WTC11 (cell line): ENCODE results near the gene SLC38A11. TPM values are rescaled to one million over a fixed set of nuclear protein-coding genes. Genes with fewer than 3 reads are reported as not detected.
A peak's percentile ranks its signal among the peaks of the same experiment; 100 is the strongest.

ENCODE experiments used
- ATAC-seq: fragments of 200-7000 bp; cut with Tn5 transposase; 2 replicates; pipeline ENCODE4 v1.10.0; 2021; ENCODE audit warnings: mild to moderate bottlenecking, moderate library complexity
- CTCF ChIA-PET: fragments of 300-600 bp; sonication (Branson Sonifier 250); formaldehyde crosslinking; loops from one replicate; lab custom pipeline; 2021; ENCODE audit warnings: antibody characterized with exemption; lab: Charles Lee
- POLR2A ChIA-PET: fragments of 350-600 bp; sonication (Branson Sonifier 250); formaldehyde crosslinking; loops from one replicate; lab custom pipeline; 2021; ENCODE audit warnings: antibody characterized with exemption; lab: Charles Lee
- DNase-seq: peaks from one replicate; pipeline ENCODE4 v3.0.0; 2021; ENCODE audit warnings: low spot score
- H3K27ac Mint-ChIP-seq: 2 replicates; pipeline ENCODE4 v1.8.0; 2021; ENCODE audit warnings: mixed read lengths
- H3K27me3 Mint-ChIP-seq: 2 replicates; pipeline ENCODE4 v1.8.0; 2021; ENCODE audit warnings: low read depth, mild to moderate bottlenecking, moderate library complexity, mixed read lengths
- H3K36me3 Mint-ChIP-seq: 2 replicates; pipeline ENCODE4 v1.8.0; 2021; ENCODE audit warnings: mixed read lengths
- H3K4me1 Mint-ChIP-seq: 2 replicates; pipeline ENCODE4 v1.8.0; 2022; ENCODE audit warnings: mixed read lengths
- H3K4me3 Mint-ChIP-seq: 2 replicates; pipeline ENCODE4 v1.8.0; 2021; ENCODE audit warnings: mild to moderate bottlenecking, moderate library complexity, mixed read lengths
- H3K9me3 Mint-ChIP-seq: 2 replicates; pipeline ENCODE4 v1.8.0; 2021; ENCODE audit warnings: mixed read lengths
- EMX1 ChIP-seq: fragments of 250-450 bp; sonication (Bioruptor Pico); IDR thresholded peaks from 2 replicates; pipeline ENCODE4 v1.8.0; 2021; ENCODE audit warnings: mild to moderate bottlenecking
- GABPB1 ChIP-seq: sonication (generic); formaldehyde crosslinking; IDR thresholded peaks from 2 replicates; pipeline ENCODE4 v1.8.1; 2023; ENCODE audit warnings: mild to moderate bottlenecking, missing genetic modification reagents
- HMGA2 ChIP-seq: fragments of 250-450 bp; sonication (Bioruptor Pico); IDR thresholded peaks from 2 replicates; pipeline ENCODE4 v1.4.0; 2021; ENCODE audit warnings: mild to moderate bottlenecking, moderate library complexity
- MXD4 ChIP-seq: fragments of 250-450 bp; sonication (Bioruptor Pico); IDR thresholded peaks from 2 replicates; pipeline ENCODE4 v1.8.0; 2021; ENCODE audit warnings: mild to moderate bottlenecking, moderate library complexity, borderline replicate concordance
- MYBL2 ChIP-seq: sonication (generic); formaldehyde crosslinking; IDR thresholded peaks from 2 replicates; pipeline ENCODE4 v1.8.1; 2023; ENCODE audit warnings: mild to moderate bottlenecking, moderate library complexity, missing genetic modification reagents
- NR3C1 ChIP-seq: sonication (generic); formaldehyde crosslinking; conservative IDR thresholded peaks from 2 replicates; pipeline ENCODE4 v1.8.1; 2023; ENCODE audit warnings: low read depth, mild to moderate bottlenecking, missing genetic modification reagents
- SMAD3 ChIP-seq: sonication (generic); formaldehyde crosslinking; IDR thresholded peaks from 2 replicates; pipeline ENCODE4 v1.8.0; 2022; ENCODE audit warnings: missing genetic modification reagents, mild to moderate bottlenecking, borderline replicate concordance
- TEAD4 ChIP-seq: sonication (generic); formaldehyde crosslinking; IDR thresholded peaks from 2 replicates; pipeline ENCODE4 v1.8.0; 2022; ENCODE audit warnings: mild to moderate bottlenecking, missing genetic modification reagents
- ZBTB21 ChIP-seq: sonication (generic); formaldehyde crosslinking; IDR thresholded peaks from 2 replicates; pipeline ENCODE4 v1.8.1; 2023; ENCODE audit warnings: mild to moderate bottlenecking, missing genetic modification reagents, borderline replicate concordance
- ZNF121 ChIP-seq: sonication (generic); formaldehyde crosslinking; IDR thresholded peaks from 2 replicates; pipeline ENCODE4 v1.8.0; 2023; ENCODE audit warnings: missing genetic modification reagents
- ZNF138 ChIP-seq: sonication (generic); formaldehyde crosslinking; conservative IDR thresholded peaks from 2 replicates; pipeline ENCODE4 v1.8.1; 2022; ENCODE audit warnings: mild to moderate bottlenecking, moderate library complexity, missing genetic modification reagents
- ZNF263 ChIP-seq: sonication (generic); formaldehyde crosslinking; IDR thresholded peaks from 2 replicates; pipeline ENCODE4 v1.8.1; 2022; ENCODE audit warnings: low read depth, mild to moderate bottlenecking, moderate library complexity, missing genetic modification reagents
- ZNF317 ChIP-seq: sonication (generic); formaldehyde crosslinking; IDR thresholded peaks from 2 replicates; pipeline ENCODE4 v1.8.1; 2023; ENCODE audit warnings: low read depth, mild to moderate bottlenecking, moderate library complexity, missing genetic modification reagents, borderline replicate concordance
- total RNA-seq: library from RNA; stranded (reverse); gene quantifications from 3 replicates; pipeline ENCODE4 v1.2.3, GENCODE V29; 2021
- TF ChIP-seq, protein P1 (sequence below): sonication (generic); formaldehyde crosslinking; conservative IDR thresholded peaks from 2 replicates; pipeline ENCODE4 v1.8.1; 2022; ENCODE audit warnings: mild to moderate bottlenecking, missing genetic modification reagents
- TF ChIP-seq, protein P2 (sequence below): fragments of 250-450 bp; sonication (Bioruptor Pico); IDR thresholded peaks from 2 replicates; pipeline ENCODE4 v2.1.2; 2022; ENCODE audit warnings: mild to moderate bottlenecking, moderate library complexity
- TF ChIP-seq, protein P3 (sequence below): sonication (generic); formaldehyde crosslinking; IDR thresholded peaks from 2 replicates; pipeline ENCODE4 v1.8.1; 2022; ENCODE audit warnings: missing genetic modification reagents, borderline replicate concordance

Gene SLC38A11
- total RNA-seq, 1 experiment from 2014 or later: not detected

DNA sequence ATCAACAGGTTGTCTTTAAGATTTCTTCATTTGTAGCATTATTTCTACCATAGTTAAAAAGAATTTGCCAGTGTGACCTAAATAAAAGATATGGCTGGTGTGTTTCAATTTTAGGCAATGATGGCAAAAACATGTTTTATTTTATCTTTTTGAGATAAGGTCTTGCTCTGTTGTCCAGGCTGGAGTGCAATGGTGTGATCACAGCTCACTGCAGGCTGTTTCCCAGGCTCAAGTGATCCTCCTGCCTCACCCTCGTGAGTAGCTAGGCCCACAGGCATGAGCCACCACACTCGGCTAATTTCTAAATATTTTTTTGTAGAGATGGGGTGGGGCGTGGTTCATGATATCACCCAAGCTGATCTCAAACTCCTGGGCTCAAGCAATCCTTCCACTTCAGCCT, 66.7 kb downstream of the SLC38A11 start:
- CTCF ChIA-PET: no interaction called here
- TF ChIP-seq ZNF121: no peak
- TF ChIP-seq ZNF263: no peak

DNA sequence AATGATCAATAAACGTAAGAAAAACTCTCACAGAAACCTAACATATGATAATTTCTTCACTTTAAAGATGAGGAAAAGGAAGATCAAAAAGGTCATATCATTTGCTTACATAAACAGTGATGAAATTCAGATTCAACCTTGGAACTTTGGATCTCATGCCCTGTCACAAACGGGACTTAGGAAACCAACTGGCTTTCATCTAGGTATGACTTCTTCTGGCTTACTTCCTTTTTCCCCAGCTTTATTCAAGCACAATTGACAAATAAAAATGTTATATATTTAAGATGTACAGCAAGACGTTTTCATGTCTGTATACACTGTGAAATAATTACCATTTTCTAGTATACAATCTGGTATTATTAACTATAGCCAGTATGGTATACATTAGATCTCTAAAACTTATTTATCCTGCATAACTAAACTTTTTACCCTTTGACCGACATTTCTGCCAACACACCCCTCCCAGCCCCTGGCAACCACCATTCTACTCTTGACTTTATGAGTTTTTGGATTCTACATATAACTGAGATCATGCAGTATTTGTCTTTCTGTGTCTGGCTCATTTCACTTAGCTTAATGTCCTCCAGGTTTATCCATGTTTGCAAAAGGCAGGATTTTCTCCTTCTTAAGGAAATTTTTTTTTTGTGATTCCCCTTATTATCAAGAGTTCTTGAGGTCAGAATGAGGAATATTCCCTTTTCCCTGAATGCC, 67.7 kb downstream of the SLC38A11 start:
- no peaks in the 10 kb centered on the region for H3K9me3 Mint-ChIP-seq
- H3K36me3 Mint-ChIP-seq: no peaks in the 10 kb centered on the region
- POLR2A ChIA-PET: no interaction called here
- ATAC-seq: no peak
- no peak overlapping the region for H3K27ac Mint-ChIP-seq
- H3K27me3 Mint-ChIP-seq: no peaks in the 10 kb centered on the region
- no peak for DNase-seq
- no peaks in the 10 kb centered on the region for H3K4me1 Mint-ChIP-seq
- CTCF ChIA-PET: no interaction called here
- TF ChIP-seq MXD4 (CRISPR knock-in tag) (no peak), GABPB1 (CRISPR knock-in tag) (peak; percentile 91)
- H3K4me3 Mint-ChIP-seq: no peak overlapping the region

More for the DNA sequence above, 66.7 kb downstream of the SLC38A11 start:
- DNase-seq (no peak), ATAC-seq (no peak)
- Mint-ChIP-seq H3K36me3 (no peaks in the 10 kb centered on the region), H3K4me3 (no peak overlapping the region), H3K27ac (no peak overlapping the region), H3K27me3 (no peaks in the 10 kb centered on the region), H3K4me1 (no peaks in the 10 kb centered on the region), H3K9me3 (no peaks in the 10 kb centered on the region)
- POLR2A ChIA-PET: no interaction called here

DNA sequence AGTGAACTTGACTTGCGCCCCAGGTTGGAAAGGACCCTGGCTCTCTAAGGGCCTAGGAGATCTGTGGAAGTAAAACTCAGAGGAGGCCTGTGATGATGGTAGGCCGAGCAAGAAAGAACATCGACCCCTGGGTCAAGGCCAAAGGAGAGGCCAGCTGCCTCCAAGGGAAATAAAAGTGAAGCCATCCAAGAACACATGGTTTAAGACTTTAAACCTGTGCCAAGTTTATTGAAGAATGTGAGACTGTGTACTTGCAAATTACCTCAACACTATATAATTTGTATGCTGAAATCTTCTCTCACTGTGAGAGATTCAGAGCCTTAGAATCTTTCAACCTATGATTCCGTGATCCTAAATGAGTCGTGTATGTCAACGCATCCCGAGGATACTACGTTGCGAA, 73.0 kb downstream of the SLC38A11 start:
- Mint-ChIP-seq H3K36me3 (no peaks in the 10 kb centered on the region), H3K4me1 (peaks cover 7% of the 10 kb centered on the region), H3K27ac (no peak overlapping the region), H3K9me3 (no peaks in the 10 kb centered on the region), H3K27me3 (no peaks in the 10 kb centered on the region), H3K4me3 (no peak overlapping the region)
- ATAC-seq (no peak), DNase-seq (no peak)
- ChIA-PET CTCF (interaction anchor here (0.5 kb wide), 1 partner anchor 10 kb away, joined by 3 read pairs; no protein-coding TSS in a partner anchor), POLR2A (no interaction called here)
- no peak for TF ChIP-seq HMGA2 (CRISPR knock-in tag)

DNA sequence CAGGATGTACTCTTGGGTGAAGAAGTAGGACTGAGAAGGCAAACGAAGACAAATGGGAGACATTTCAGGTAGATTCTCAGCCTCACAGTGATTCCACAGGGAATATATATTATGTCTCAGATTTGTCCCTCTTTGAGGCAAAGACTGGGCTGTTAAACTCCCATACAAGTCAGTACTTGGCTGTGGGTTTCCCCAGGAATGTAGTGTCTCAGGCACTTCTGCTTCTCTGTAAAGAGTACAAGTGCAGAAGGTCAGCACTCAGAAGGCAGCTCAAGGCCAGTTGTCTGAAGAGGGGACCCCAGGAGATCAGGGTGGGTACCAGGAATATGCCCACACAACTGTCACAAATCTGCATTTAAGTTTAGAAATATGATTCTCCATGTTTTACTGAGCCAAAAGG, 73.8 kb downstream of the SLC38A11 start:
- H3K4me3 Mint-ChIP-seq: no peak overlapping the region
- POLR2A ChIA-PET: no interaction called here
- no peaks in the 10 kb centered on the region for H3K9me3 Mint-ChIP-seq

DNA sequence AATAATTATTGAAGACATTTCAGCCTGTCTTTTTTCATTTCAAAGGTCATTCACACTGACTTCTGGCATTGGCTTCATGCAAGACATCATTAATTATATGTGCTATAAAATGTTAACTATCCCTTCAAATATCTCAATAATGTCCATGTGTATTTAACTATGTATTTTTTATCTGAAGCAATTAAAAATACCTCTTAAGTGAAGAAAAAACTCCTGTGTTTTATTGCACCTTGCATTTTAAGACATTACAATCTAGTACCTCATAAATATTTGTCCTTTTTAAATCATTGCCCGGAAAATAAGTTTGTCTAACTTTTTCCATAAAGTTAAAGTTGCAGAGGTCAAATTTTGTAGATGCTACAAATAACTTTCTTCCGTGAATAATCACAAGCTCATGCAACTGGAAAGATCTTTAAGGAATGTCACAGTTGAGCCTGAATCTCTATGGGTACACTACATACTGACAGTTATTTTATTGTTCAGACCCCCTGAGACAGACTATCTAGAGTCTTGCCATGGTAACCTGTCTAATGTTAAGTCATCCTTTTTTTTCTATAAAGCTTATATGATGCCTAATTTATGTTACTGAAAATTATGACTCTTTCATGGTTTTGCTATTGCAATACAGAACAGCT, 75.3 kb downstream of the SLC38A11 start:
- TF ChIP-seq ZBTB21 (CRISPR knock-in tag) (no peak), NR3C1 (CRISPR knock-in tag) (no peak), ZNF317 (CRISPR knock-in tag) (no peak), ZNF138 (CRISPR knock-in tag) (no peak), SMAD3 (CRISPR knock-in tag) (no peak), EMX1 (CRISPR knock-in tag) (no peak)
- TF ChIP-seq, protein P1, sequence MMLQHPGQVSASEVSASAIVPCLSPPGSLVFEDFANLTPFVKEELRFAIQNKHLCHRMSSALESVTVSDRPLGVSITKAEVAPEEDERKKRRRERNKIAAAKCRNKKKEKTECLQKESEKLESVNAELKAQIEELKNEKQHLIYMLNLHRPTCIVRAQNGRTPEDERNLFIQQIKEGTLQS: no peak
- Mint-ChIP-seq H3K4me3 (no peak overlapping the region), H3K9me3 (no peaks in the 10 kb centered on the region), H3K27ac (no peak overlapping the region), H3K27me3 (no peaks in the 10 kb centered on the region), H3K4me1 (peaks cover 7% of the 10 kb centered on the region), H3K36me3 (no peaks in the 10 kb centered on the region)
- no peak for DNase-seq
- ChIA-PET CTCF (no interaction called here), POLR2A (interaction anchor here (1.2 kb wide), 1 partner anchor 79 kb away, joined by 3 read pairs; no protein-coding TSS in a partner anchor)
- no peak for ATAC-seq

More for the DNA sequence above, 73.8 kb downstream of the SLC38A11 start:
- no peaks in the 10 kb centered on the region for H3K36me3 Mint-ChIP-seq
- H3K4me1 Mint-ChIP-seq: peaks cover 7% of the 10 kb centered on the region
- TF ChIP-seq TEAD4: no peak
- TF ChIP-seq, protein P2, sequence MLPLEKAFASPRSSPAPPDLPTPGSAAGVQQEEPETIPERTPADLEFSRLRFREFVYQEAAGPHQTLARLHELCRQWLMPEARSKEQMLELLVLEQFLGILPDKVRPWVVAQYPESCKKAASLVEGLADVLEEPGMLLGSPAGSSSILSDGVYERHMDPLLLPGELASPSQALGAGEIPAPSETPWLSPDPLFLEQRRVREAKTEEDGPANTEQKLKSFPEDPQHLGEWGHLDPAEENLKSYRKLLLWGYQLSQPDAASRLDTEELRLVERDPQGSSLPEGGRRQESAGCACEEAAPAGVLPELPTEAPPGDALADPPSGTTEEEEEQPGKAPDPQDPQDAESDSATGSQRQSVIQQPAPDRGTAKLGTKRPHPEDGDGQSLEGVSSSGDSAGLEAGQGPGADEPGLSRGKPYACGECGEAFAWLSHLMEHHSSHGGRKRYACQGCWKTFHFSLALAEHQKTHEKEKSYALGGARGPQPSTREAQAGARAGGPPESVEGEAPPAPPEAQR (CRISPR knock-in tag): no peak
- TF ChIP-seq MXD4 (CRISPR knock-in tag): no peak
- no peak for TF ChIP-seq MYBL2 (CRISPR knock-in tag)
- TF ChIP-seq, protein P3, sequence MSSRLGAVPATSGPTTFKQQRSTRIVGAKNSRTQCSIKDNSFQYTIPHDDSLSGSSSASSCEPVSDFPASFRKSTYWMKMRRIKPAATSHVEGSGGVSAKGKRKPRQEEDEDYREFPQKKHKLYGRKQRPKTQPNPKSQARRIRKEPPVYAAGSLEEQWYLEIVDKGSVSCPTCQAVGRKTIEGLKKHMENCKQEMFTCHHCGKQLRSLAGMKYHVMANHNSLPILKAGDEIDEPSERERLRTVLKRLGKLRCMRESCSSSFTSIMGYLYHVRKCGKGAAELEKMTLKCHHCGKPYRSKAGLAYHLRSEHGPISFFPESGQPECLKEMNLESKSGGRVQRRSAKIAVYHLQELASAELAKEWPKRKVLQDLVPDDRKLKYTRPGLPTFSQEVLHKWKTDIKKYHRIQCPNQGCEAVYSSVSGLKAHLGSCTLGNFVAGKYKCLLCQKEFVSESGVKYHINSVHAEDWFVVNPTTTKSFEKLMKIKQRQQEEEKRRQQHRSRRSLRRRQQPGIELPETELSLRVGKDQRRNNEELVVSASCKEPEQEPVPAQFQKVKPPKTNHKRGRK (CRISPR knock-in tag): no peak
- TF ChIP-seq, all 79 proteins: peak for 0
- no peak overlapping the region for H3K27ac Mint-ChIP-seq
- no peak for ATAC-seq
- no peak for DNase-seq
- no peaks in the 10 kb centered on the region for H3K27me3 Mint-ChIP-seq
- CTCF ChIA-PET: no interaction called here
